AG08395 (cell line): ENCODE data around the gene KIAA2012.

Experiments
- DNase-seq: peaks from one replicate; pipeline ENCODE4 v3.0.0; 2012; ENCODE audit warnings: mixed read lengths, low spot score

The KIAA2012 gene

GRCh38 chr2:202072737-202073401 is at the start of gene KIAA2012:
TSS of gene KIAA2012 (plus strand) at chr2:202073255. CDS start at chr2:202073628, 373 bp downstream.
- no peak for DNase-seq

- no peak for DNase-seq
These were observed 49.2 kb upstream of the KIAA2012 start for GRCh38 chr2:202023904-202024266.

- no peak for DNase-seq
These were observed 48.2 kb upstream of the KIAA2012 start for GRCh38 chr2:202024871-202025270.

- DNase-seq: no peak
These were observed 47.2 kb upstream of the KIAA2012 start for GRCh38 chr2:202025816-202026215.

GRCh38 chr2:202026507-202026906 is 46.5 kb upstream of the KIAA2012 start:
- DNase-seq: no peak

GRCh38 chr2:202030691-202031090 is 42.4 kb upstream of the KIAA2012 start:
- peak; percentile 59 for DNase-seq

- DNase-seq: no peak
These were observed 41.7 kb upstream of the KIAA2012 start for GRCh38 chr2:202031246-202031951.

GRCh38 chr2:202032846-202033316 is 40.2 kb upstream of the KIAA2012 start:
- peak; percentile 32 for DNase-seq

- DNase-seq: peak; percentile 95
These were observed 39.5 kb upstream of the KIAA2012 start, which contains the start of gene FZD7 for GRCh38 chr2:202033317-202034248. TSS of gene FZD7 (plus strand) at chr2:202033855. CDS start at chr2:202034648, 793 bp downstream.

GRCh38 chr2:202034249-202035088 is 38.6 kb upstream of the KIAA2012 start:
- DNase-seq: no peak

GRCh38 chr2:202035089-202035940 is 37.7 kb upstream of the KIAA2012 start:
- no peak for DNase-seq

GRCh38 chr2:202035941-202036372 is 37.1 kb upstream of the KIAA2012 start:
- no peak for DNase-seq

- DNase-seq: no peak
These were observed 36.4 kb upstream of the KIAA2012 start for GRCh38 chr2:202036601-202037037.

- DNase-seq: peak; percentile 28
These were observed 36.0 kb upstream of the KIAA2012 start for GRCh38 chr2:202037086-202037485.

- DNase-seq: peak; percentile 28
These were observed 34.4 kb upstream of the KIAA2012 start for GRCh38 chr2:202038471-202039277.

GRCh38 chr2:202039278-202040078 is 33.6 kb upstream of the KIAA2012 start:
- DNase-seq: no peak

GRCh38 chr2:202040079-202040844 is 32.8 kb upstream of the KIAA2012 start:
- DNase-seq: no peak

GRCh38 chr2:202042444-202042843 is 30.6 kb upstream of the KIAA2012 start:
- no peak for DNase-seq
